ENCODE results near the gene SLC16A8.
A peak's percentile ranks its signal among the peaks of the same experiment; 100 is the strongest.
"Not testable (repeated sequence)": the region's sequence is repeated elsewhere in the genome, so short reads cannot be mapped to it uniquely, and the experiment has no call there.

Gene SLC16A8, protein sequence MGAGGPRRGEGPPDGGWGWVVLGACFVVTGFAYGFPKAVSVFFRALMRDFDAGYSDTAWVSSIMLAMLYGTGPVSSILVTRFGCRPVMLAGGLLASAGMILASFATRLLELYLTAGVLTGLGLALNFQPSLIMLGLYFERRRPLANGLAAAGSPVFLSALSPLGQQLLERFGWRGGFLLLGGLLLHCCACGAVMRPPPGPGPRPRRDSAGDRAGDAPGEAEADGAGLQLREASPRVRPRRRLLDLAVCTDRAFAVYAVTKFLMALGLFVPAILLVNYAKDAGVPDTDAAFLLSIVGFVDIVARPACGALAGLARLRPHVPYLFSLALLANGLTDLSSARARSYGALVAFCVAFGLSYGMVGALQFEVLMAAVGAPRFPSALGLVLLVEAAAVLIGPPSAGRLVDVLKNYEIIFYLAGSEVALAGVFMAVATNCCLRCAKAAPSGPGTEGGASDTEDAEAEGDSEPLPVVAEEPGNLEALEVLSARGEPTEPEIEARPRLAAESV

GRCh38 chr22:38083931-38084631, at the start of gene SLC16A8:
Gene SLC16A8 (minus strand): TSS chr22:38084184. CDS start chr22:38082873, 1,311 bp downstream.
- DNase-seq, result peak in 1 of 58 donors; percentile 31

DNA sequence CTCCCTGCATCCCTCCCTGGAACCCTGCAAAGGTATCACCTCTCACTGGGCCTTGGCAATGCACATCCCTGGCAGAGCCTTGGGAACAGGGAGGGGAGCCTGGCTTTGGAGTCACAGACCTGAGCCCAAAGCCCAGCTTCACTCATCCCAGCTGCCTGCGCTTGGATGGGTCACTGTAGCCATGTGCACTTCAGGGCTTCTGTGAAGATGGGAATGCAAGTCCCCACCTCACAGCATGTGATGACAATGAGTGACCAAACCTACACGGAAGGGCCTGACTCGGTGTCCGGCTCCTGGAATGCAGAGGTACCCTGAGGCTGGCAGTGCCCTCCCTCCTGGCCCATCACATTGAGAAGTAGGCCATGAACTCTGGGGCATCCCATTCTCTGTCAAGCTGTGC, 49.3 kb upstream of the SLC16A8 start:
- no peak for DNase-seq

GRCh38 chr22:38132794-38133193, 48.8 kb upstream of the SLC16A8 start:
- DNase-seq, result no peak

- DNase-seq, result no peak
These were observed 48.2 kb upstream of the SLC16A8 start for GRCh38 chr22:38132136-38132535.

GRCh38 chr22:38131399-38131798, 47.4 kb upstream of the SLC16A8 start:
- DNase-seq, result no peak

GRCh38 chr22:38129856-38130255, 45.9 kb upstream of the SLC16A8 start:
- no peak for DNase-seq

- no peak for DNase-seq
These were observed 45.0 kb upstream of the SLC16A8 start for GRCh38 chr22:38129021-38129420.

GRCh38 chr22:38127869-38128268, 43.9 kb upstream of the SLC16A8 start:
- no peak for DNase-seq

DNA sequence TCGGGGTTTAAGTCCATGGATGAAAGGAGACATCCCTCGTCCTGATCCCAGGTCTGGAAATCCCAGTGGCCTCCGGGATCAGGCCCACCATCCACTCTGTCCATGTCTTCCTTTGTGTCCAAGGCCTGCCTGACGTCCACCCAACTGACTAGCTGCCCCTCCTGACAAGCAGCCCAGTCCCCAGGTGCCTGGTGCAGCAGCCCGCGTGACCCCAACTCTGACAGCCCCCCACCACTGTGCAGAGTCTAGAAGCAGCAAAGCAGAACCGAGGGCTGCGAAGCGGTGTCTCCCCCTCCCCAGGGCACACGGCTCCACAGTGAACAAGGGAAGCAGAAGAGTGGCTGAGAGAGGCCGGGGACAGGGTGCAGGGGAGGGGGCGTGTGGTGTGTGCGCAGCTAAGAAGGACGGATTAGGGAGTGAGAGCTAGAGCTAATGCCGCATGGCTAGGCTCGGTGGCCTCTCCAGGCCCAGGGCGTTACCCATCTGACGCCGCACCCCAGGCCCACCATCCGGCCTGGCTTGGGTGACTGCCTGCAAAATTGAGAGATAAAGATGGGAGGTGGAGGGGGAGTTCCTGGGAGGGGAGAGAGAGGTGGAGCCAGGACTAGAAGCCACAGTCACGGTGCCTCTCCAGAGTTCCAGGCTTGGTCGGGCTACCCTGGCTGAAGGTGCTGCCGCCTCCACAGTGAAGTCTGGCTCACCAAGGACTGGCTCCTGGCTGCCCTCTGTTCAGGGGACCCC, 43.1 kb upstream of the SLC16A8 start:
- no peak for DNase-seq

- DNase-seq, result peak in 19 of 58 donors; percentile 9 to 53 (median 29)
These were observed 41.8 kb upstream of the SLC16A8 start for GRCh38 chr22:38125751-38126201.

GRCh38 chr22:38125038-38125610, 41.1 kb upstream of the SLC16A8 start:
- no peak for DNase-seq

GRCh38 chr22:38124236-38124974, 40.4 kb upstream of the SLC16A8 start:
- no peak for DNase-seq

DNA sequence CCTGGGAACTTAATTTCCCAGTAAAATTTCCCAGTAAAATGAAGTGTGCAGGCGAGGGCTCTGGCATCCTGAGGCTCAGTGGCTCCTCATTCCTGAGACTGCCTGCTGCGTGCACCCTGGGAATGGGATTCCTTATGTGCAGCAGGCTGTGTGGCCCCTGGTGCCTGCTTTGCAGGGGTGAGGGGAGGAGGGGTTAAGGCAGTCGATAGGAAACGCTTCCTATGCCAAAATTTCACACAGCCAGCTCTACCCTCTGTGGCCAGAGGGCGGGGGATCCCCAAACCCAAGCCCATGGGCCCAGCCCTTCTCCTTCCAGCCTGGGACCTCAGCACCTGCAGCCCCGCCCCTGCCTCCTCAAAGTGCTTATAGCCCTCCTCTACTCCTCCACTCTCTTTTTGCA, 38.6 kb upstream of the SLC16A8 start:
- DNase-seq, result no peak

- no peak for DNase-seq
These were observed 36.6 kb upstream of the SLC16A8 start for GRCh38 chr22:38120359-38121110.

GRCh38 chr22:38118747-38119146, 34.8 kb upstream of the SLC16A8 start:
- DNase-seq, result not testable (repeated sequence)

GRCh38 chr22:38118182-38118581, 34.2 kb upstream of the SLC16A8 start:
- DNase-seq, result no peak

DNA sequence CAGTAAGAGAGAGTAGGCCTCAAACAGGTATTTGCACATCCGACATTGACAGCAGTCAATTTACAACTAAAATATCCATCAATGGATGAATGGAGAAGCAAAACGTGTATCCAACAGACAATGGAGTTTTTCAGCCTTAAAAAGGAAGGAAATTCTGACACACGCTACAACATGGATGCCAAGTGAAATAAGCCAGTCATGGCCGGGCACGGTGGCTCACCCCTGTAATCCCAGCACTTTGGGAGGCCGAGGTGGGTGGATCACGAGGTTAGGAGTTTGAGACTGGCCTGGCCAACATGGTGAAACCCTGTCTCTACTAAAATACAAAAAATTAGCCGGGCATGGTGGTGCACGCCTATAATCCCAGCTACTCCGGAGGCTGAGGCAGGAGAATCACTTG, 33.6 kb upstream of the SLC16A8 start:
- DNase-seq, result not testable (repeated sequence)

DNA sequence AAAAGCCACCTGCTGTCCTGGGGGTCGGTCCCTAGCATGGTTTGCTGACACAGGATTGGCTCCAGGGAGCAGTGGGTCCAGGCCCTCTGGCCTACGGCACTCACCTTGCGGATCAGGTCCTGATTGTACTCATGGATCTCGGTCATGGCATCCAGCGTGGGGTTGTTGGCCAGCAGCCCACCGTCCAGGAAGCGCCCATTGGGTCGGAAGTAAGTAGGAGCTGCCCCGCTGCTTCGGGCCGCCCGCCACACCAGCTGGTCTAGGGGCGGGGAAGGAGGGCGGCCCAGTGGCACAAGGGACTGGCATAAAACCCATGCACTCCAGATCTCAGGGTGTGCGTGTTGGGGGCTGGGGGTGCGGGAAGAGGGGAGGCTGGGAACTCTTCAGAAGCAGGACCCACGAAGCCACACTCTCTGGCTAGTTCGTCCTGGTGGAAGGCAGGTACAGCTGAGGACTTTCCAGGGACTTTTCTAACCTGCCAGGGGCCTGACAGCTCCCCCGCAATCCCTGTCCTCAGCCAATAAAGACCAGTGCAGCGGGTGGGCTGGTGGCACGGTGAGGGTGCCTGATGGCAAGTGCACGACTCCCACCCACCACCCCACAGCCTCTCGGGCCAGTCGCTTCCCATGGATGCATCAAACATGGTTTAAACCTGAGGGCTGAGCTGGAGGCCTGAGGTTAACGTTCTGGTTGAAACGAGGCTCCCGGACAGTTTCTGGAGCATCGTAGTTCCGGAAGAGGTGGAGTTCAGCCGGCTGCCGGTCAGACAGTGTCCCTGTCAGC, 31.6 kb upstream of the SLC16A8 start:
- DNase-seq, result peak in 7 of 58 donors; percentile 8 to 37 (median 25)
